ENCODE results near the gene TUBB4A.
A peak's percentile ranks its signal among the peaks of the same experiment; 100 is the strongest.

TUBB4A gene

DNA sequence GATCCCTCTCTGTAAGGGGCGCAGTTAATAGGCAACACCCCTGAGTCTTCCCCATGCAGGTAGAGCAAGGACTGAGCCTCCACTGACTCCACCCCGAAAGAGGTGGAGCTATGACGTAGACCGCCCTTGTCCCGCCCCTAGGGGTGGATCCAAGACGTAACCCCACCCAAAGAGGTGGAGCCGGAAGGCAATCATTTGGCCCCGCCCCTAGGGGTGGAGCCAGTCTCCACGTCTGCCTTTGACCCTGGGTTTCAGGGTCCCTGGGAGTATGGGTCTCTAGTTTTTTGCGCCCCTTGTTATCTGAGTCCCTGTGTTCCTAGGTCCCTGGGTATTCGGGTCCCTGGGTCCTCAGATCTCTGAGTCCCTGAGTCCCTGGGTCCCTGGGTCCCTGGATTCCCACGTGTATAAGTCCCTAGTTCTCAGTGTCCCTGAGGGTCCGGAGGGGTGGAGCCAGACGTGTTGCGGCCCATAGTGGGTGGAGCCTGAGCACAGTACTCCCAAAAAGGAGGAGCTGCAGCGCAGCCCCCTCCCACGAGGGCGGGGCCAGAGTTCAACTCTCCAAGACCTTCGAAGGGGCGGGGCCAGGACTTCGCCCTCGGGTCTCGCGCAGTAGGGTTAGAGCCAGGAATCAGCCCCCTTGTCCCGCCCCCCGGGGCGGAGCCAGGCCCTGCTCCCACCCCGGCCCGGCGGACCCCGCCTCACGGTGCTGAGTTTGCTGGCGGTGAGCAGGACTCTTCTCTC, 25.8 kb downstream of the TUBB4A start:
- DNase-seq (ENCODE audit: insufficient read length, low spot score) = no peak
- no peak for TF ChIP-seq POLR2A (IDR thresholded peaks at IDR 0.05; ENCODE audit: low read depth, low read length)
- FAIRE-seq = no peak

- DNase-seq (ENCODE audit: insufficient read length, low spot score) = no peak
- no peak for TF ChIP-seq POLR2A (IDR thresholded peaks at IDR 0.05; ENCODE audit: low read depth, low read length)
- FAIRE-seq = no peak
These were observed 26.6 kb downstream of the TUBB4A start for GRCh38 chr19:6475321-6476108.

DNA sequence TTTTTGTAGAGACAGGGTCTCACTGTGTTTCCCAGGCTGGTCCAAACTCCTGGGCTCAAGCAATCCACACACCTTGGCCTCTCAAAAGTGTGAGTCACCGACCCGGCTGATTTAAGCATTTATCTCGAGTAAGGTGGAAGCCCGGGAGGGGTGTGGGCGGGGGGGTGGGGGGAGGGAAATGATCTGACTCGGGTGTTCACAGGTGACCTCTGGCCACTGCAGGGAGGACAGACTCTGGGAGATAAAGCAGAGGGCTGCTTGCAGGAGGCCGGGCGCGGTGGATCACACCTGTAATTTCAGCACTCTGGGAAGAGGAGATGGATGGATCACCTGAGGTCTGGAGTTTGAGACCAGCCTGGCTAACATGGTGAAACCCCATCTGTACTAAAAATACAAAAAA, 28.5 kb downstream of the TUBB4A start:
- no peak for FAIRE-seq
- DNase-seq (ENCODE audit: insufficient read length, low spot score) = no peak
- no peak for TF ChIP-seq POLR2A (IDR thresholded peaks at IDR 0.05; ENCODE audit: low read depth, low read length)

DNA sequence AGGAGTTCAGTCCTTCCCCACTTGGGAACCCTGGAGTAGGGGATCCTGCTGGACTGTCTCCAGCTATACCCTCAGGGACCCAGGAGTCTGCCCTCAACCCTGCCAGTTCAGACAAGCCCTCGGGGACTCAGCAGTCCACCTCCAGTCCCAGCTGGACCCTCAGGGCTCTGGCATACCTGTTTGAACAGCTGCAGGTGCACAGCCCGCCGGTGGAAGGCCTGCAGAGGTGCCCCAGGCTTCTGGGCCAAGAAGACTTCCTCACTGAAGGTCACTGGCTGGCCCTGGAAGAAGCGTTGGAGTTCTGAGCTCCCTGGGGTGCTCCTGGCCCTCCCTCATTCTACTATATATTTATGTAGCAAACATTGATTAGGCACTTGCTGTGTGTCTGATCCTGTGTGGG, 29.4 kb downstream of the TUBB4A start:
- DNase-seq (ENCODE audit: insufficient read length, low spot score) (no peak), FAIRE-seq (no peak)
- no peak for TF ChIP-seq POLR2A (IDR thresholded peaks at IDR 0.05; ENCODE audit: low read depth, low read length)

GRCh38 chr19:6471076-6471475, 31.0 kb downstream of the TUBB4A start:
- no peak for TF ChIP-seq POLR2A (IDR thresholded peaks at IDR 0.05; ENCODE audit: low read depth, low read length)
- DNase-seq (ENCODE audit: insufficient read length, low spot score) (no peak), FAIRE-seq (no peak)

DNA sequence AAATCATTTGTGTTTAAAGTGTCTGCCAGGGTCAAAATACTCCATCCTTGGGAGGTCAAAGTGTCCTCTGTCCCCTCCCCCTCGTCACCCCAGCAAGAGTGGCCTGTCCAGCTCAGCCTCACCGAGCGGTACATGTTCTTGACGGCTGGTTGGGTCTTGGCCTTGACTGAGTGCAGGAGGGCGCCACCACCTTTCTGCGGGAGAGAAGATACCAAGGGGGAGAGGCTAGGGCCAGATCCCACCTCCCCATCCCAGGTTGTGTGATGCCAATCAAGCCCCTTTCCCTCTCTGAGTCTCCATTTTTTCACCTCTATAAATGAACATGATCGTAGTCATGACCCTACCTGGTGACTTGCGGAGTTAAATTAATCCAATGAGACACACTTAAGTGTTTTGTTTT, 31.9 kb downstream of the TUBB4A start:
- no peak for FAIRE-seq

GRCh38 chr19:6467384-6467783, 34.7 kb downstream of the TUBB4A start:
- no peak for TF ChIP-seq POLR2A (IDR thresholded peaks at IDR 0.05; ENCODE audit: low read depth, low read length)
- DNase-seq (ENCODE audit: insufficient read length, low spot score) (no peak), FAIRE-seq (no peak)

More for the DNA sequence above, 31.9 kb downstream of the TUBB4A start:
- no peak for TF ChIP-seq POLR2A (IDR thresholded peaks at IDR 0.05; ENCODE audit: low read depth, low read length)
- no peak for DNase-seq (ENCODE audit: insufficient read length, low spot score)

DNA sequence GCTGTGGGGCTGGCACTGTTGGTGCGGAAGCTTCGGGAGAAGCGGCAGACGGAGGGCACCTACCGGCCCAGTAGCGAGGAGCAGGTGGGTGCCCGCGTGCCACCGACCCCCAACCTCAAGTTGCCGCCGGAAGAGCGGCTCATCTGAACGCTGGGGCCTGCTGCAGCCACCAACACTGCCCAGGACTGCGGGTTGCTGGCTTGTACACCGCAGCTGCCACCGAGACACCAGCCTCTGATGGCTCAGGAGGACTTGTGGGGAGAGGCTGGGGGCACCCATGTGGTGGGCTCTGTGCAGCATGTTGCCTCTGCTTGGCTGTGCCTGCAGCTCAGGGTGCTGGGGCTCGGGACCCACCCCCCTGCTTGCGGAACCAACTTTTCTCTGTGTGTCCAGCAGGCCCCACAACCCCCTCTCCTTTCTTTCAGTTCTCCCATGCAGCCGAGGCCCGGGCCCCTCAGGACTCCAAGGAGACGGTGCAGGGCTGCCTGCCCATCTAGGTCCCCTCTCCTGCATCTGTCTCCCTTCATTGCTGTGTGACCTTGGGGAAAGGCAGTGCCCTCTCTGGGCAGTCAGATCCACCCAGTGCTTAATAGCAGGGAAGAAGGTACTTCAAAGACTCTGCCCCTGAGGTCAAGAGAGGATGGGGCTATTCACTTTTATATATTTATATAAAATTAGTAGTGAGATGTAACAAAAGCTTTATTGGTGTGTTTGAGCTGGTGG, 35.4 kb downstream of the TUBB4A start:
- no peak for FAIRE-seq

DNA sequence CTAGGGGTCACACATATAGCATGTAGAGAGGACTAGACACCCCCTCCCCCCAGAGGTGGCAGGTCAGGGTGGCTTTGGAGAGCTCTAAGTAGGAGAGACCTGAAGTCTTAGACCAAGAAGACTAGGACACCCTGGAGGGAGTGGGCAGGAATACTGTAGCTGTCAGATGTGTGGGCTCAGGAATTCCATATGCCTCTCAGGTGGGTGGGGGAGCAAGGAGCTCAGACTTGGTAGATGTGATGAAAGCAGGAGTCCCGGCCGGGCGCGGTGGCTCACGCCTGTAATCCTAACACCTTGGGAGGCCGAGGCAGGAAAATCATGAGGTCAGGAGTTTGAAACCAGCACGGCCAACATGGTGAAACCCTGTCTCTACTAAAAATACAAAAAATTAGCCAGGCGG, 36.4 kb downstream of the TUBB4A start:
- DNase-seq (ENCODE audit: insufficient read length, low spot score) (no peak), FAIRE-seq (no peak)
- no peak for TF ChIP-seq POLR2A (IDR thresholded peaks at IDR 0.05; ENCODE audit: low read depth, low read length)

More for the DNA sequence above, 35.4 kb downstream of the TUBB4A start:
- TF ChIP-seq POLR2A (IDR thresholded peaks at IDR 0.05; ENCODE audit: low read depth, low read length) = no peak
- no peak for DNase-seq (ENCODE audit: insufficient read length, low spot score)

DNA sequence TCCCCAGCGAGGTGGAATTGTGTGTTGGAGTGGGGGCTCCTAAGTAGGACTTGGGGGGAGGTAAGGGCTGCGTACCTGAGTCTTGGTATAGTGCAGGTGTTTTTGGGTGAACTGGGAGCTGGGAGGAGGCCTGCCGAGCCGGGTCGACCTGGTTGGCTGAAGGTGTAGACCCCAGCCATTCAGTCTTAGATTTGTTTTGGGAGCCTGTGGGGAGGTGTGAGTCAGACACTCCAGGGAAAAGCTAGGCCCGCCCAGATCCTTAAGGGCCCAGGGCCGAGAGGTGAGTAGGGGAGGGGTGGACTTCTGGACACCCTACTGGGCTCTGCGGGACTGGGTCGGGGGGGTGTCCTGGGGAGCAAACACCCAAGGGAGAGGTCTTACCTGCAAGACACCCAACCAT, 37.1 kb downstream of the TUBB4A start:
- no peak for TF ChIP-seq POLR2A (IDR thresholded peaks at IDR 0.05; ENCODE audit: low read depth, low read length)
- FAIRE-seq = no peak
- DNase-seq (ENCODE audit: insufficient read length, low spot score) = peak; percentile 59

- TF ChIP-seq POLR2A (IDR thresholded peaks at IDR 0.05; ENCODE audit: low read depth, low read length) = no peak
- FAIRE-seq (no peak), DNase-seq (ENCODE audit: insufficient read length, low spot score) (no peak)
These were observed 37.8 kb downstream of the TUBB4A start, which contains the start of gene CRB3 for GRCh38 chr19:6464070-6464873. Gene CRB3 (plus strand): TSS chr19:6464271. CDS start chr19:6464702, 431 bp downstream.

- FAIRE-seq (peak; percentile 61), DNase-seq (ENCODE audit: insufficient read length, low spot score) (peak; percentile 94)
- TF ChIP-seq POLR2A (IDR thresholded peaks at IDR 0.05; ENCODE audit: low read depth, low read length) = no peak
These were observed 41.8 kb downstream of the TUBB4A start for GRCh38 chr19:6460099-6460884.

Measured in H54 (cell line).